Astrocyte (in vitro differentiated cells and primary cell): ENCODE results near the gene NDUFC2. TPM values are rescaled to one million over a fixed set of nuclear protein-coding genes. Genes with fewer than 3 reads are reported as not detected.
"Not testable (repeated sequence)": the region's sequence is repeated elsewhere in the genome, so short reads cannot be mapped to it uniquely, and the experiment has no call there.

Experiments
- DNase-seq: peaks from one replicate; pipeline ENCODE4 v3.0.0-alpha.2; 2010; ENCODE audit warnings: low read depth
- FAIRE-seq: peaks from 2 replicates; lab custom pipeline; 2011; peaks lifted over from hg19 to GRCh38; lab: Jason Lieb, UNC
- H2AFZ ChIP-seq: 2 replicates; pipeline ENCODE4 v1.6.0; 2012; ENCODE audit warnings: low read depth, low read length, inconsistent platforms
- H3K27ac ChIP-seq: 2 replicates; pipeline ENCODE4 v1.5.1; 2011; ENCODE audit warnings: low read depth, low read length, inconsistent platforms
- H3K27me3 ChIP-seq: 2 replicates; pipeline ENCODE4 v1.6.0; 2011; ENCODE audit warnings: low read length, inconsistent platforms; ENCODE audit not compliant: insufficient read depth
- H3K36me3 ChIP-seq: 2 replicates; pipeline ENCODE4 v1.5.1; 2011; ENCODE audit warnings: low read length, inconsistent platforms; ENCODE audit not compliant: insufficient read depth
- H3K4me1 ChIP-seq: 2 replicates; pipeline ENCODE4 v1.5.1; 2011; ENCODE audit warnings: low read length, inconsistent platforms; ENCODE audit not compliant: insufficient read depth
- H3K4me2 ChIP-seq: 2 replicates; pipeline ENCODE4 v1.6.0; 2012; ENCODE audit warnings: low read length, inconsistent platforms
- H3K4me3 ChIP-seq: 2 replicates; pipeline ENCODE4 v1.5.1; 2011; ENCODE audit warnings: low read depth, mild to moderate bottlenecking, low read length, inconsistent platforms; ENCODE audit not compliant: insufficient read depth
- H3K79me2 ChIP-seq: 2 replicates; pipeline ENCODE4 v1.6.0; 2012; ENCODE audit warnings: mild to moderate bottlenecking, low read length, inconsistent platforms; ENCODE audit not compliant: insufficient read depth
- H3K9ac ChIP-seq: 2 replicates; pipeline ENCODE4 v1.6.0; 2012; ENCODE audit warnings: mild to moderate bottlenecking, low read length, inconsistent platforms
- H3K9me3 ChIP-seq: 2 replicates; pipeline ENCODE4 v1.5.1; 2012; ENCODE audit warnings: low read depth, mild to moderate bottlenecking, low read length, inconsistent platforms; ENCODE audit not compliant: insufficient read depth
- H4K20me1 ChIP-seq: 2 replicates; pipeline ENCODE4 v1.6.0; 2012; ENCODE audit warnings: low read length, inconsistent platforms; ENCODE audit not compliant: insufficient read depth
- H3K27ac Mint-ChIP-seq: one replicate; pipeline ENCODE4 v1.8.0; 2021; ENCODE audit warnings: mild to moderate bottlenecking, mixed read lengths; ENCODE audit not compliant: unreplicated experiment
- H3K27me3 Mint-ChIP-seq: one replicate; pipeline ENCODE4 v1.8.0; 2021; ENCODE audit warnings: low read depth, mixed read lengths; ENCODE audit not compliant: unreplicated experiment
- H3K36me3 Mint-ChIP-seq: one replicate; pipeline ENCODE4 v1.8.0; 2021; ENCODE audit warnings: low read depth, mixed read lengths; ENCODE audit not compliant: unreplicated experiment
- H3K4me1 Mint-ChIP-seq: one replicate; pipeline ENCODE4 v1.8.0; 2021; ENCODE audit warnings: low read depth, mixed read lengths; ENCODE audit not compliant: unreplicated experiment
- H3K4me3 Mint-ChIP-seq: one replicate; pipeline ENCODE4 v1.8.0; 2021; ENCODE audit warnings: mild to moderate bottlenecking, moderate library complexity, mixed read lengths; ENCODE audit not compliant: unreplicated experiment
- H3K9me3 Mint-ChIP-seq: one replicate; pipeline ENCODE4 v1.8.0; 2021; ENCODE audit warnings: mild to moderate bottlenecking, mixed read lengths; ENCODE audit not compliant: unreplicated experiment
- CTCF ChIP-seq: IDR thresholded peaks from 2 replicates; pipeline ENCODE4 v1.5.1; 2011; ENCODE audit warnings: low read depth, mild to moderate bottlenecking, inconsistent platforms, low read length, moderate library complexity; ENCODE audit not compliant: insufficient read depth
- EZH2 ChIP-seq: IDR thresholded peaks from 2 replicates; pipeline ENCODE4 v1.6.1; 2012; ENCODE audit warnings: mild to moderate bottlenecking, low read length, inconsistent platforms; ENCODE audit not compliant: insufficient read depth
- total RNA-seq: library from RNA; stranded (reverse); gene quantifications from 2 replicates; pipeline ENCODE4 v1.2.1, GENCODE V29; 2021

The NDUFC2 gene
- total RNA-seq, 1 donor from 2014 or later, result 285 TPM

- Histone ChIP-seq H2AFZ (no peak overlapping the region), H3K4me1 (no peaks in the 10 kb centered on the region), H3K9ac (no peak overlapping the region), H3K9me3 (no peaks in the 10 kb centered on the region), H4K20me1 (no peaks in the 10 kb centered on the region), H3K4me3 (no peak overlapping the region), H3K36me3 (peaks cover 25% of the 10 kb centered on the region), H3K27ac (no peak overlapping the region), H3K4me2 (no peak overlapping the region), H3K79me2 (no peaks in the 10 kb centered on the region), H3K27me3 (no peaks in the 10 kb centered on the region)
- H3K27ac Mint-ChIP-seq, result no peak overlapping the region
- DNase-seq (no peak), FAIRE-seq (no peak)
- H3K36me3 Mint-ChIP-seq, result peaks cover 7% of the 10 kb centered on the region
- H3K4me1 Mint-ChIP-seq, result peaks cover 5% of the 10 kb centered on the region
- no peak overlapping the region for H3K4me3 Mint-ChIP-seq
- TF ChIP-seq CTCF (no peak), EZH2 (no peak)
- H3K27me3 Mint-ChIP-seq, result no peaks in the 10 kb centered on the region
- H3K9me3 Mint-ChIP-seq, result no peaks in the 10 kb centered on the region
Measured at GRCh38 chr11:78097666-78098385, 18.2 kb upstream of the NDUFC2 start.

DNA sequence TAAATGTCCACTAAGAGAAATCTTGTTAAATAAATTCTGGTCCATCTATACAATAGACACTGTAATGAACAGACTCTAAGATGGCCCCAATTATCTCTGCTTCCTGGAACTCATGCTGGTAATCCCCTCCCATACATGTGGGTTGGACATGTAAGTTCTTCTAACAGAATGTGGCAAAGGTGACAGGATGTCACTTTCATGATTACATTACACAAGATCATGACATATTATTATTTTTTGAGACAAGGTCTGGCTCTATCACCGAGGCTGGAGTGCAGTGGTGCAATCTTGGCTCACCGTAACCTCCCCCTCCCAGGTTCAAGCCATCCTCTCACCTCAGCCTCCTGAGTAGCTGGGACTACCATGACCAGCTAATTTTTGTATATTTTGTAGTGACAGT lies 14.6 kb upstream of the NDUFC2 start:
- H3K9me3 Mint-ChIP-seq, result no peaks in the 10 kb centered on the region
- H3K4me3 Mint-ChIP-seq, result no peak overlapping the region
- FAIRE-seq (no peak), DNase-seq (no peak)
- no peaks in the 10 kb centered on the region for H3K27me3 Mint-ChIP-seq
- peaks cover 7% of the 10 kb centered on the region for H3K36me3 Mint-ChIP-seq
- Histone ChIP-seq H3K36me3 (peaks cover 18% of the 10 kb centered on the region), H3K9ac (no peak overlapping the region), H3K27ac (no peak overlapping the region), H3K4me3 (no peak overlapping the region), H3K9me3 (no peaks in the 10 kb centered on the region), H3K79me2 (no peaks in the 10 kb centered on the region), H3K4me2 (no peak overlapping the region), H3K4me1 (no peaks in the 10 kb centered on the region), H3K27me3 (no peaks in the 10 kb centered on the region), H4K20me1 (no peaks in the 10 kb centered on the region), H2AFZ (no peak overlapping the region)
- no peaks in the 10 kb centered on the region for H3K4me1 Mint-ChIP-seq
- no peak for TF ChIP-seq CTCF
- no peak for TF ChIP-seq EZH2
- no peak overlapping the region for H3K27ac Mint-ChIP-seq

DNA sequence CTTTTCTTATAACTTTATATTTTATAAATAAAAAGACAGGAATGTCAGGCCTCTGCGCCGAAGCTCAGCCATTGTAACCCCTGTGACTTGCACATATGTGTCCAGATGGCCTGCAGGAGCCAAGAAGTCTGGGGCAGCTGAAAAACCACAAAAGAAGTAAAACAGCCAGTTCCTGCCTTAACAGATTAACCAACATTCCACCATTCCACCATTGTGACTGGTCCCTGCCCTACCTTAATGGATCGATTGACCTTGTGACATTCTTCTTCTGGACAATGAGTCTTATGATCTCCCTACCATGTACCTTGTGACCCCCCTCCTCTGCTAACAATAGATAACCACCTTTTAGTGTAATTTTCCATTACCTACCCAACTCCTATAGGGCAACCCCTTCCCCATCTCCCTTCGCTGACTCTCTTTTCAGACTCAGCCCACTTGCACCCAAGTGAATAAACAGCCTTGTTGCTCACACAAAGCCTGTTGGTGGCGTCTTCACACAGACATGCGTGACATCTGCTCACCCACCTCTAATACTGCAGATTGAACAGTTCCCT lies 6.9 kb upstream of the NDUFC2 start:
- H3K9me3 ChIP-seq, H3K4me1 ChIP-seq, H3K79me2 ChIP-seq, H3K4me1 Mint-ChIP-seq, H3K27me3 Mint-ChIP-seq, H3K36me3 Mint-ChIP-seq, FAIRE-seq, H3K4me3 Mint-ChIP-seq, H4K20me1 ChIP-seq, H3K27me3 ChIP-seq, H2AFZ ChIP-seq, H3K36me3 ChIP-seq, H3K27ac ChIP-seq, H3K4me3 ChIP-seq, H3K9ac ChIP-seq, H3K4me2 ChIP-seq, H3K9me3 Mint-ChIP-seq: not testable (repeated sequence)
- peak; percentile 54 for DNase-seq
- H3K27ac Mint-ChIP-seq, result peak overlapping the region; percentile 60
